Endothelial cell of umbilical vein (primary cell): ENCODE results near the gene NXN. TPM values are rescaled to one million over a fixed set of nuclear protein-coding genes. Genes with fewer than 3 reads are reported as not detected.

Experiments used
- BruUV-seq: library from RNA; stranded (reverse); fragments of 400-500 nt; replicated peaks from 2 replicates; lab custom pipeline; 2021; lab: Mats Ljungman, UMichigan
- CTCF ChIA-PET: fragments of 300-600, 350-600 bp; sonication (Branson Sonifier 250); formaldehyde crosslinking; loops from one replicate; lab custom pipeline; 2021; ENCODE audit warnings: antibody characterized with exemption, inconsistent platforms; lab: Charles Lee
- POLR2A ChIA-PET: fragments of 300-600, 350-600 bp; sonication (Branson Sonifier 250); formaldehyde crosslinking; loops from one replicate; lab custom pipeline; 2021; ENCODE audit warnings: antibody characterized with exemption, inconsistent platforms; lab: Charles Lee
- DNase-seq: peaks from one replicate; pipeline ENCODE4 v3.0.0-alpha.2; 2011; ENCODE audit warnings: low read depth, low spot score
- FAIRE-seq: peaks from 2 replicates; lab custom pipeline; 2011; peaks lifted over from hg19 to GRCh38; lab: Jason Lieb, UNC
- H2AFZ ChIP-seq: 2 replicates; pipeline ENCODE4 v1.6.0; 2012; ENCODE audit warnings: low read depth, low read length, control low read depth, inconsistent platforms
- H3K27ac ChIP-seq: 2 replicates; pipeline ENCODE4 v1.5.1; 2011; ENCODE audit warnings: low read depth, mild to moderate bottlenecking, control low read depth, low read length, moderate library complexity; ENCODE audit not compliant: insufficient read depth
- H3K27me3 ChIP-seq, 2 experiments: 2 replicates each; pipeline versions ENCODE4 v1.6.0 to v1.6.1; 2011; ENCODE audit warnings: low read length in 2 of 2, mixed read lengths in 1 of 2; ENCODE audit not compliant: control insufficient read depth in 2 of 2, insufficient read depth in 2 of 2
- H3K36me3 ChIP-seq, 2 experiments: 2 replicates in 1 of 2; 3 replicates in 1 of 2; pipeline ENCODE4 v1.5.1; 2011; ENCODE audit warnings: low read length in 2 of 2, mild to moderate bottlenecking in 1 of 2, moderate library complexity in 1 of 2; ENCODE audit not compliant: control insufficient read depth in 2 of 2, insufficient read depth in 2 of 2; ENCODE audit errors: extremely low read depth in 1 of 2
- H3K4me1 ChIP-seq: 3 replicates; pipeline ENCODE4 v1.5.1; 2011; ENCODE audit warnings: mild to moderate bottlenecking, low read length; ENCODE audit not compliant: control insufficient read depth, insufficient read depth; ENCODE audit errors: extremely low read depth
- H3K4me2 ChIP-seq: 2 replicates; pipeline ENCODE4 v1.6.1; 2011; ENCODE audit warnings: low read length, control low read depth, mixed read lengths; ENCODE audit not compliant: insufficient read depth
- H3K4me3 ChIP-seq, 3 experiments: fragments of 200-600 bp in 1 of 3; sonication (generic), shearing (Covaris generic) in 1 of 3; replicated peaks in 1 of 3; 2 replicates each; pipeline ENCODE4 v1.5.1; 2011 to 2016; ENCODE audit warnings: control low read depth in 3 of 3, low read length in 3 of 3, mild to moderate bottlenecking in 2 of 3, inconsistent platforms in 1 of 3, low read depth in 1 of 3, moderate library complexity in 1 of 3; ENCODE audit not compliant: insufficient read depth in 1 of 3
- H3K79me2 ChIP-seq: 2 replicates; pipeline ENCODE4 v1.6.0; 2012; ENCODE audit warnings: low read length, inconsistent platforms; ENCODE audit not compliant: control insufficient read depth, insufficient read depth
- H3K9ac ChIP-seq: replicated peaks from 2 replicates; pipeline ENCODE3; 2011; ENCODE audit warnings: low read length, control low read depth; ENCODE audit not compliant: insufficient read depth; ENCODE audit errors: extremely low read depth
- H3K9me1 ChIP-seq: replicated peaks from 3 replicates; pipeline ENCODE4 v1.6.0; 2011; ENCODE audit warnings: mild to moderate bottlenecking, low read length; ENCODE audit not compliant: control insufficient read depth, insufficient read depth; ENCODE audit errors: extremely low read depth
- H3K9me3 ChIP-seq: replicated peaks from 2 replicates; pipeline ENCODE4 v1.5.1; 2012; ENCODE audit warnings: low read length, inconsistent platforms; ENCODE audit not compliant: control insufficient read depth, insufficient read depth
- H4K20me1 ChIP-seq: replicated peaks from 2 replicates; pipeline ENCODE3; 2011; ENCODE audit warnings: mild to moderate bottlenecking, low read length; ENCODE audit not compliant: control insufficient read depth, insufficient read depth; ENCODE audit errors: extremely low read depth
- EZH2 ChIP-seq: IDR thresholded peaks from 2 replicates; pipeline ENCODE4 v1.6.1; 2012; ENCODE audit warnings: borderline replicate concordance, low read depth, mild to moderate bottlenecking, moderate library complexity, low read length, inconsistent platforms; ENCODE audit not compliant: severe bottlenecking
- GATA2 ChIP-seq: IDR thresholded peaks from 2 replicates; pipeline ENCODE4 v1.7.0; 2011; ENCODE audit warnings: low read depth, mild to moderate bottlenecking, moderate library complexity, mixed read lengths, low read length; ENCODE audit not compliant: insufficient read length, insufficient read depth
- JUN ChIP-seq: IDR thresholded peaks from 2 replicates; pipeline ENCODE4 v1.6.1; 2011; ENCODE audit warnings: borderline replicate concordance, low read depth; ENCODE audit not compliant: insufficient read length, insufficient read depth
- MAX ChIP-seq: IDR thresholded peaks from 2 replicates; pipeline ENCODE4 v1.6.1; 2011; ENCODE audit not compliant: insufficient read depth, insufficient read length
- MYC ChIP-seq: IDR thresholded peaks from one replicate; pipeline ENCODE4 v1.6.1; 2011; ENCODE audit warnings: mild to moderate bottlenecking, low read depth, low read length
- POLR2AphosphoS5 ChIP-seq: IDR thresholded peaks from 2 replicates; pipeline ENCODE4 v1.6.1; 2012; ENCODE audit warnings: low read depth, mild to moderate bottlenecking, control low read depth, low read length, moderate library complexity; ENCODE audit not compliant: insufficient read depth
- dilution Hi-C: fragments of 300-500 bp; cut with MboI; formaldehyde crosslinking; loops from one replicate; pipeline ENCODE4 v1.15.0; 2019; ENCODE audit warnings: low sequenced_read_pairs; ENCODE audit not compliant: extremely low pct_ligation_motif_present
- intact Hi-C: fragments of 100-400 bp; cut with micrococcal nuclease; formaldehyde crosslinking; loops from one replicate; pipeline ENCODE4 v1.10.0; 2022
- polyA plus RNA-seq, 4 experiments: library from polyadenylated mRNA; depleted of rRNA in 3 of 4; stranded (reverse) in 3 of 4; unstranded in 1 of 4; fragments of >200 nt; gene quantifications; 2 replicates each; pipeline versions ENCODE4 v1.2.1 to v1.2.3, GENCODE V29; 2011 to 2012; ENCODE audit warnings: missing spikeins in 1 of 4
- total RNA-seq: library from RNA; stranded (reverse); gene quantifications from 2 replicates; pipeline ENCODE4 v1.2.3, GENCODE V29; 2021

The NXN gene
- total and polyA plus RNA-seq, 2 donors (not counting 3 experiments of a cell fraction or from before 2014, with no cell fraction given), result 69.5 to 77.3 TPM

DNA sequence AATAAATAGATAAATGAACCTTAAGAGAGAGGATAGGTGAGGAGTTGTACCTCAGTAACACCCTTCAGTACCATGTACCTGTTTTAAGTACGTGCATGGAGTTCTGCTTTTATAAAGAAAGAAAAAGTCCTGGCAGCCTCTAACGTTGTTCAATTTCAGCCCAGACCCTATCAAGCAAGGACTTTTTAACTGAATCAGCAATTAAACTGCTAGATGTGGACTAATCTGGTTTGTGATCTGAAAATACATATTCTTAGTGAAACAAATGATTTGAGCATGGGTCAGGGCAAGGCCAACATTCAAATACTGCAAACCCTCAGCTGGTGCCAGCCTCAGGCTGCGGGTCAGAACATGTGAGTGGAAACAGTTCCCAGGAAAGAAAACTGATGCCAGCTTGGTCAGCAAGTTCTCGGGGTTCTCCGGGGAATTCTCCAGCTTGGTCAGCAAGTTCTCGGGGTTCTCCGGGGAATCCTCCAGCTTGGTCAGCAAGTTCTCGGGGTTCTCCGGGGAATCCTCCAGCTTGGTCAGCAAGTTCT, 112.9 kb downstream of the NXN start:
- no peaks in the 10 kb centered on the region for H3K27me3 ChIP-seq
- H3K79me2 ChIP-seq, result no peaks in the 10 kb centered on the region
- ChIA-PET CTCF (interaction anchor here (1.7 kb wide), 1 partner anchor 13 kb away, joined by 6 read pairs; no protein-coding TSS in a partner anchor), POLR2A (no interaction called here)
- no peak overlapping the region for H3K27ac ChIP-seq
- H4K20me1 ChIP-seq, result no peaks in the 10 kb centered on the region
- H3K9ac ChIP-seq, result no peak overlapping the region
- BruUV-seq, result no TSS peak
- H3K4me1 ChIP-seq, result peaks cover 6% of the 10 kb centered on the region
- H3K9me1 ChIP-seq, result no peaks in the 10 kb centered on the region
- dilution Hi-C loops, result no loop called here
- no peak for FAIRE-seq
- no peak overlapping the region for H3K4me3 ChIP-seq
- DNase-seq, result no peak
- no peak overlapping the region for H3K4me2 ChIP-seq
- intact Hi-C loops, result no loop called here
- TF ChIP-seq MAX, result no peak
- no peak for TF ChIP-seq MYC
- TF ChIP-seq EZH2, result no peak
- TF ChIP-seq POLR2AphosphoS5, result no peak
- no peak for TF ChIP-seq GATA2
- no peak for TF ChIP-seq JUN
- H3K9me3 ChIP-seq, result no peaks in the 10 kb centered on the region
- no peak overlapping the region for H2AFZ ChIP-seq
- peaks cover 0 to 3% of the 10 kb centered on the region in 2 experiments for H3K36me3 ChIP-seq

DNA sequence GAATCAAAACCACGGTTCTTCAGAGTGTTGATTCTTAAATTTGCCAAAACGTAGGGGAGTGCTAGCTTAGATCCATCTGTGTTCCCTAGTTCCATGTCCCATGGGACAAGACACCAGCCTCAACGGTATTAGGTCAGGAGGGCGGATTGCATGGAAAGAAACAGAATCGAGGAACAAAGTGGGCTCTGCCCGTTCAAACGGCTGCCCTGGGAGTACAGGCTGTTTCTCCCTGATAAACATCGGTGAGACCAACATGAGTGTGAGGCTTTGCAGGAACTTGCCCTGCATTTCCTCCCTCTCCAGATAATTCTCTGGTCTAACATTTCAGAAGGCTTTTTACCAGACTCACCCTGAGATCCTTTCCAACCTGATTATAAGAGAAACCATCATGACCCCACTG, 115.3 kb downstream of the NXN start:
- Histone ChIP-seq H2AFZ (peak overlapping the region; percentile 51), H3K9me3 (no peaks in the 10 kb centered on the region), H3K4me2 (no peak overlapping the region), H3K27me3 (no peaks in the 10 kb centered on the region), H4K20me1 (no peaks in the 10 kb centered on the region), H3K4me3 (no peak overlapping the region), H3K36me3 (peaks cover 0 to 3% of the 10 kb centered on the region in 2 experiments), H3K79me2 (no peaks in the 10 kb centered on the region), H3K4me1 (peaks cover 12% of the 10 kb centered on the region), H3K27ac (no peak overlapping the region), H3K9ac (no peak overlapping the region), H3K9me1 (no peaks in the 10 kb centered on the region)
- DNase-seq (peak; percentile 38), FAIRE-seq (peak; percentile 46)
- ChIA-PET CTCF (interaction anchor here (1.2 kb wide), 1 partner anchor 15 kb away, joined by 4 read pairs; no protein-coding TSS in a partner anchor), POLR2A (no interaction called here)
- TF ChIP-seq EZH2, result no peak
- TF ChIP-seq GATA2, result peak; percentile 45
- intact Hi-C loops (no loop called here), dilution Hi-C loops (no loop called here)
- no TSS peak for BruUV-seq
